Heart left ventricle (tissue), 13 donors: ENCODE results near the gene SP6.

Experiments
- POLR2A ChIP-seq, 2 donors: fragments of 450-650 bp; IDR thresholded peaks; one replicate each; pipeline ENCODE4 v1.6.1; 2017; ENCODE audit warnings: antibody characterized with exemption in 2 of 2, mild to moderate bottlenecking in 2 of 2, moderate library complexity in 2 of 2
- TF ChIP-seq, protein P1 (sequence below), 12 donors: fragments of 200-600 bp; sonication (generic) in 4 of 12; IDR thresholded peaks; one replicate each; pipeline versions ENCODE4 v1.5.0 to v1.8.0; 2018 to 2022; ENCODE audit warnings: antibody characterized with exemption in 12 of 12, mild to moderate bottlenecking in 5 of 12
- donor health status: ischemic (EF 13 %, LVEDD 7.1; RV severe dilation, severe dysfunction).
- donor health status: DM: no; HTN: yes; CAD: no.
- donor health status: DM: no; HTN: no; CAD: no.
- donor health status: ischemic (EF 25% LVEDD 6.9; RV normal size, moderate dysfunction).
- donor health status: ischemic (EF 25% LVEDD 5.7; RV mildly dilated, moderate dysfunction).
- donor health status: ischemic (EF 35%, LVEDD 5.7; RV mildly dilated, moderate dysfunction).
- donor health status: nonischemic (EF 11% LVEDD 7.7; RV severe dilation, severe dysfunction).
- donor health status: DM: yes; HTN: yes; CAD: no.
- donor health status: PGD.
- donor health status: ischemic (EF 29% LVEDD 5.4; RV normal size, mild dysfunction).
- donor health status: nonischemic (EF 23%, LVEDD 6.1; RV moderate dilation, normal function).

DNA sequence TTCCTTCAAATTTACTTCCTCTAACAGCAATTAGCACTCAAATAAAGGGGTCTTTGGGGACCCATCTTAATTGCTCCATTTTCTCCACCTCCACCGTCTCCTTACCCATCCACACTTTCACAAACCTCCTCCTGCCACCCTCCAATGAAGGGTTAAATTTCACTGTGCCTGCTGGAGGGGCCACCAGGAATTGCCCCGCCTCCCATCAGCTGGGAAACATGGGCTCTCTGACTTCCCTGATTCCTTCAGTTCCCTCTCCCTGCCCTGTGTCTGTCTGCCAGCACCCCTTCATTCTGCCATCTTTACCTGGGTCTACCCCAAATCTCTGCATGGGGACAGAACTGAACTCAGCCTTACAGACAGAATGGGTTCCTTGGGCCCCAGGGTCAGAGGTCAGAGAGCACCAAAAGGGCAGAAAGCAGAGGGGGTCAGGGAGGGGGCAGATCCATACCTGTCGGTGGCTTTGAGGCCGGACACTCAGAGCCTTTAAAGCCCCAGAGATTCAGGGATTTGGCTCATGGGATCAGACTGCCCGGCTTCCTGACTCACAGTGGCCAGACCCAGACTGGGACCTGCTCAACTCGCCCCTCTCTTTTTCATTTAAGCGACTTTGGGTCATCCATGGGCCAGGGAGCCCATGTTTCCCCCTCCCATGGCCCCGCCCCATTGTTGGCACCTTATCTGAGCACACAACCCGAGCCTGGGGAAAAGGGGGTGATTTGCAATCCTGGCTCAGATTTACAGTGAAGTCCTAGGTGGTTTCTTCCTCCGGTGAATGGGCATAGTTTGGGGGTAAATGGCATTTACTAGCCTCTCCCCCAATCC lies 27.5 kb upstream of the SP6 start:
- TF ChIP-seq, protein P1, sequence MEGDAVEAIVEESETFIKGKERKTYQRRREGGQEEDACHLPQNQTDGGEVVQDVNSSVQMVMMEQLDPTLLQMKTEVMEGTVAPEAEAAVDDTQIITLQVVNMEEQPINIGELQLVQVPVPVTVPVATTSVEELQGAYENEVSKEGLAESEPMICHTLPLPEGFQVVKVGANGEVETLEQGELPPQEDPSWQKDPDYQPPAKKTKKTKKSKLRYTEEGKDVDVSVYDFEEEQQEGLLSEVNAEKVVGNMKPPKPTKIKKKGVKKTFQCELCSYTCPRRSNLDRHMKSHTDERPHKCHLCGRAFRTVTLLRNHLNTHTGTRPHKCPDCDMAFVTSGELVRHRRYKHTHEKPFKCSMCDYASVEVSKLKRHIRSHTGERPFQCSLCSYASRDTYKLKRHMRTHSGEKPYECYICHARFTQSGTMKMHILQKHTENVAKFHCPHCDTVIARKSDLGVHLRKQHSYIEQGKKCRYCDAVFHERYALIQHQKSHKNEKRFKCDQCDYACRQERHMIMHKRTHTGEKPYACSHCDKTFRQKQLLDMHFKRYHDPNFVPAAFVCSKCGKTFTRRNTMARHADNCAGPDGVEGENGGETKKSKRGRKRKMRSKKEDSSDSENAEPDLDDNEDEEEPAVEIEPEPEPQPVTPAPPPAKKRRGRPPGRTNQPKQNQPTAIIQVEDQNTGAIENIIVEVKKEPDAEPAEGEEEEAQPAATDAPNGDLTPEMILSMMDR (IDR thresholded peaks at IDR 0.05) = no peak
- TF ChIP-seq POLR2A (IDR thresholded peaks at IDR 0.05) = no peak
